DMS153 treated with DMSO at 0.1 percent for 48 hours (cell line): ENCODE data around the gene USH2A.

Source experiments
- DNase-seq: peaks from one replicate; lab custom pipeline; 2025; ENCODE audit not compliant: unreplicated experiment; lab: John Stamatoyannopoulos, UW

Gene USH2A

GRCh38 chr1:216210081-216210480 lies 213.2 kb downstream of the USH2A start:
- no peak for DNase-seq

- DNase-seq: no peak
Observed at GRCh38 chr1:216209125-216209524, 214.1 kb downstream of the USH2A start.

- no peak for DNase-seq
Observed at GRCh38 chr1:216207154-216207553, 216.1 kb downstream of the USH2A start.

GRCh38 chr1:216205176-216205575 lies 218.1 kb downstream of the USH2A start:
- DNase-seq: no peak

GRCh38 chr1:216201946-216202345 lies 221.3 kb downstream of the USH2A start:
- no peak for DNase-seq

GRCh38 chr1:216200941-216201340 lies 222.3 kb downstream of the USH2A start:
- DNase-seq: no peak

GRCh38 chr1:216194721-216195120 lies 228.5 kb downstream of the USH2A start:
- DNase-seq: no peak

- no peak for DNase-seq
Observed at GRCh38 chr1:216193839-216194443, 229.3 kb downstream of the USH2A start.

- no peak for DNase-seq
Observed at GRCh38 chr1:216190438-216190837, 232.8 kb downstream of the USH2A start.

GRCh38 chr1:216186816-216187215 lies 236.4 kb downstream of the USH2A start:
- no peak for DNase-seq

- no peak for DNase-seq
Observed at GRCh38 chr1:216186141-216186540, 237.1 kb downstream of the USH2A start.

- no peak for DNase-seq
Observed at GRCh38 chr1:216184126-216184680, 239.0 kb downstream of the USH2A start.

- DNase-seq: no peak
Observed at GRCh38 chr1:216183454-216183853, 239.8 kb downstream of the USH2A start.

GRCh38 chr1:216183007-216183406 lies 240.2 kb downstream of the USH2A start:
- DNase-seq: no peak

GRCh38 chr1:216181590-216181989 lies 241.7 kb downstream of the USH2A start:
- DNase-seq: no peak

- DNase-seq: no peak
Observed at GRCh38 chr1:216178281-216178680, 245.0 kb downstream of the USH2A start.

- no peak for DNase-seq
Observed at GRCh38 chr1:216176970-216177369, 246.3 kb downstream of the USH2A start.

GRCh38 chr1:216175714-216176113 lies 247.5 kb downstream of the USH2A start:
- no peak for DNase-seq

- no peak for DNase-seq
Observed at GRCh38 chr1:216173376-216173995, 249.8 kb downstream of the USH2A start.

- DNase-seq: no peak
Observed at GRCh38 chr1:216169351-216169750, 253.9 kb downstream of the USH2A start.

GRCh38 chr1:216168546-216168945 lies 254.7 kb downstream of the USH2A start:
- no peak for DNase-seq

GRCh38 chr1:216154063-216154462 lies 269.2 kb downstream of the USH2A start:
- DNase-seq: no peak

- no peak for DNase-seq
Observed at GRCh38 chr1:216153130-216153529, 270.1 kb downstream of the USH2A start.
